NK-92 treated with Interleukin-12 subunit alpha and Interleukin-12 subunit beta, amount 100 ng/mL, for 24 hours (cell line): Measurements from ENCODE around the gene IGDCC3.
A peak's percentile ranks its signal among the peaks of the same experiment; 100 is the strongest.

Experiments
- DNase-seq: peaks from one replicate; lab custom pipeline; 2025; lab: John Stamatoyannopoulos, UW

Gene IGDCC3

GRCh38 chr15:65286704-65287519, 90.9 kb downstream of the IGDCC3 start, which contains the start of gene PARP16:
PARP16 (minus strand) TSS chr15:65286883; CDS start chr15:65286426, 457 bp downstream.
- DNase-seq, result peak; percentile 95

DNA sequence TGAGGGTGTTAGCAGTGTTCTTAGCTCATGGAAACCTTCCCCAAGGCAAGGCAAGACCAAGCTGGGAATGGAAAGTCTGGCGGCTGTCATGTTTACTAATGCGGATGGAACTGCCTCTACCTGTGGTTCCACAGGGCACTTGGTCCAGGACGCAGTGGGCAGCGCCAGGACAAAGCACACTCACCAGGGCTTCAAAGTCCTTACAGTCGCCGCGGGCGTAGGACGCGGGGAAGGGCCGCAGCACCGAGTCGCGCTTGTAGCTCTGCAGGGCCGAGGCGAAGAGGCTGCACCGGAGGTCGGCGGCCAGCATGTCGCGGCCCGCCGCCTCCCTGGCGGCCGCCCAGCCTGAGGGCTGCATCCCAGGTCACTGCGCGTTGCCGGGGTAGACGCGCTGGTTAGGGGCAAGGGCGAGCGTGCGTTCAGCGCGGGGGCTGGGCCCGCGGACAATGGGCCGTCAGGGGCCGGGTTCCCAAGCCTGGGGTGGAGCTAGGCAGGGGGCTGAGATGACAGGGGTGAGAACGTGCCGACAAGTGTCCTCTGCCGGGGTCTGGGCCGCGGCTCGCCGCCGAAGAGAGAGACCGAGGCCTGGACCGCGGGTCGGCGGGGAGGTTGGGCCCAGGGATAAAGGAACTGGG, 91.6 kb downstream of the IGDCC3 start:
- DNase-seq, result no peak

DNA sequence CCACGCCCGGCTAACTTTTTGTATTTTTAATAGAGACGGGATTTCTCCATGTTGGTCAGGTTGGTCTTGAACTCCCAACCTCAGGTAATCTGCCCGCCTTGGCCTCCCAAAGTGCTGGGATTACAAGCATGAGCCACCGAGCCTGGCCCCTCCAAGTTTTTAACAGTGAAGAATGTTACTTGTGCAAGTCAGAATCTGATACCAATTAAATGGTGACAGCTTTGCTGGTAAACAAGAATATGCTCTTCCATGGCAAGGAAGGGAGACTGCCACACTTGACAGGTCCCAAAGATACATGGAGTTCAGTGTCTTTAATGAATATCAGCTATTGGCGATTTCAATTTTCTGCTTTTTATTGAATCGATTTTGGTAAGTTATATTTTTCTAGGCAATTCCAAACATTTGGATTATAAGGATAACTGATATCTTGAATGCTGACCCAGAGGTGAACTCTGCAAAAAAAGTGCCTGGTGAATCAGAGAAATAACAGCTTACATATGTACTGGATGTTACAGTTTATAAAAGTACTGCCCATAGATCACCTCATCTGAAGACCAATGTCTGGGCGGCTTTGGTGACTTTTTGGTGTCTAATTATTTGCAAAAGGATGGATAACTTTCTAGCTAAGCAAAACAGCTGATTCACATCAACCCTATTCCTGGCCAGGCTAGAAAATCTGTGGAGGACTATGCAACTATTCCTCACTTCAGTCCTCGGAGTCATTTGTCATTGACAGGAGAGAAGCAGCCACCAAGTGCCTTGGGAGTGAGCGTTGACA, 92.3 kb downstream of the IGDCC3 start:
- no peak for DNase-seq

- DNase-seq, result no peak
These were observed 99.3 kb downstream of the IGDCC3 start for GRCh38 chr15:65278480-65278879.
